ENCODE data around the gene KCNK16. TPM values are rescaled to one million over a fixed set of nuclear protein-coding genes. Genes with fewer than 3 reads are reported as not detected.

KCNK16 gene
- total and polyA plus RNA-seq, 4 experiments from 2014 or later = not detected

GRCh38 chr6:39348740-39349139 lies 26.2 kb upstream of the KCNK16 start:
- Mint-ChIP-seq H3K27ac (no peak overlapping the region), H3K36me3 (no peaks in the 10 kb centered on the region), H3K27me3 (peaks cover 3 to 6% of the 10 kb centered on the region in 2 donors), H3K4me1 (peaks cover 0 to 4% (median 0%) of the 10 kb centered on the region in 4 donors), H3K9me3 (no peaks in the 10 kb centered on the region), H3K4me3 (no peak overlapping the region)
- Histone ChIP-seq H3K9me3 (ENCODE audit: control insufficient read depth in 1 of 2, low read length in 2 of 2) (no peaks in the 10 kb centered on the region), H3K27ac (ENCODE audit: low read depth, low read length) (no peak overlapping the region), H3K4me1 (ENCODE audit: insufficient read depth, low read length) (no peaks in the 10 kb centered on the region), H3K36me3 (ENCODE audit: insufficient read depth, low read length) (no peaks in the 10 kb centered on the region), H3K4me3 (ENCODE audit: low read length in 2 of 2) (no peak overlapping the region), H3K27me3 (ENCODE audit: insufficient read depth, low read length) (no peaks in the 10 kb centered on the region)
- POLR2A ChIA-PET (ENCODE audit: partially characterized antibody) = no interaction called here
- no peak for DNase-seq
- intact Hi-C loops (cut with micrococcal nuclease) = loop anchor here (2.0 to 5.0 kb wide), 4 partner anchors 959 to 1970 kb away; no protein-coding TSS in a partner anchor
- CTCF ChIA-PET (ENCODE audit: partially characterized antibody) = interaction anchor here (0.7 to 2.1 kb wide), 5 partner anchors 9 to 1776 kb away, joined by 3 to 8 read pairs (median 4); no protein-coding TSS in a partner anchor

GRCh38 chr6:39347906-39348585 lies 25.5 kb upstream of the KCNK16 start:
- H3K9me3 ChIP-seq (ENCODE audit: control insufficient read depth in 1 of 2, low read length in 2 of 2) = no peaks in the 10 kb centered on the region
- no peaks in the 10 kb centered on the region for H3K27me3 ChIP-seq (ENCODE audit: insufficient read depth, low read length)
- POLR2A ChIA-PET (ENCODE audit: partially characterized antibody) = no interaction called here
- Mint-ChIP-seq H3K27ac (no peak overlapping the region), H3K4me3 (no peak overlapping the region), H3K4me1 (peaks cover 0 to 4% (median 0%) of the 10 kb centered on the region in 4 donors), H3K9me3 (no peaks in the 10 kb centered on the region), H3K36me3 (no peaks in the 10 kb centered on the region), H3K27me3 (peaks cover 3 to 6% of the 10 kb centered on the region in 2 donors)
- no peaks in the 10 kb centered on the region for H3K36me3 ChIP-seq (ENCODE audit: insufficient read depth, low read length)
- intact Hi-C loops (cut with micrococcal nuclease) = loop anchor here (2.0 to 5.0 kb wide), 5 partner anchors 959 to 1971 kb away; no protein-coding TSS in a partner anchor
- H3K27ac ChIP-seq (ENCODE audit: low read depth, low read length) = no peak overlapping the region
- H3K4me3 ChIP-seq (ENCODE audit: low read length in 2 of 2) = no peak overlapping the region
- DNase-seq = peak in 3 of 5 donors; percentile 26 to 33 (median 32)
- CTCF ChIA-PET (ENCODE audit: partially characterized antibody) = interaction anchor here (1.0 to 2.1 kb wide), 5 partner anchors 10 to 158 kb away, joined by 3 to 8 read pairs (median 4); no protein-coding TSS in a partner anchor
- H3K4me1 ChIP-seq (ENCODE audit: insufficient read depth, low read length) = no peaks in the 10 kb centered on the region

- CTCF ChIA-PET (ENCODE audit: partially characterized antibody) = interaction anchor here (0.9 to 2.1 kb wide), 7 partner anchors 9 to 157 kb away, joined by 3 to 12 read pairs (median 6); no protein-coding TSS in a partner anchor
- no peaks in the 10 kb centered on the region for H3K27me3 ChIP-seq (ENCODE audit: insufficient read depth, low read length)
- POLR2A ChIA-PET (ENCODE audit: partially characterized antibody) = no interaction called here
- H3K27ac ChIP-seq (ENCODE audit: low read depth, low read length) = no peak overlapping the region
- Mint-ChIP-seq H3K27me3 (peaks cover 3 to 6% of the 10 kb centered on the region in 2 donors), H3K36me3 (no peaks in the 10 kb centered on the region), H3K4me1 (peaks cover 0 to 4% (median 0%) of the 10 kb centered on the region in 4 donors), H3K4me3 (no peak overlapping the region), H3K9me3 (no peaks in the 10 kb centered on the region), H3K27ac (no peak overlapping the region)
- no peaks in the 10 kb centered on the region for H3K9me3 ChIP-seq (ENCODE audit: control insufficient read depth in 1 of 2, low read length in 2 of 2)
- H3K4me3 ChIP-seq (ENCODE audit: low read length in 2 of 2) = no peak overlapping the region
- H3K4me1 ChIP-seq (ENCODE audit: insufficient read depth, low read length) = no peaks in the 10 kb centered on the region
- DNase-seq = no peak
- intact Hi-C loops (cut with micrococcal nuclease) = loop anchor here (2.0 to 5.0 kb wide), 4 partner anchors 960 to 1835 kb away; no protein-coding TSS in a partner anchor
- no peaks in the 10 kb centered on the region for H3K36me3 ChIP-seq (ENCODE audit: insufficient read depth, low read length)
These were observed 24.7 kb upstream of the KCNK16 start for GRCh38 chr6:39347206-39347605.

- no peak overlapping the region for H3K4me3 Mint-ChIP-seq
- DNase-seq = no peak
- intact Hi-C loops (cut with micrococcal nuclease) = loop anchor here (5.0 kb wide), 3 partner anchors 962 to 1837 kb away; no protein-coding TSS in a partner anchor
- no peaks in the 10 kb centered on the region for H3K36me3 Mint-ChIP-seq
- H3K4me3 ChIP-seq (ENCODE audit: low read length in 2 of 2) = no peak overlapping the region
- H3K9me3 ChIP-seq (ENCODE audit: control insufficient read depth in 1 of 2, low read length in 2 of 2) = no peaks in the 10 kb centered on the region
- H3K4me1 Mint-ChIP-seq = peaks cover 0 to 4% (median 0%) of the 10 kb centered on the region in 4 donors
- H3K4me1 ChIP-seq (ENCODE audit: insufficient read depth, low read length) = no peaks in the 10 kb centered on the region
- H3K9me3 Mint-ChIP-seq = no peaks in the 10 kb centered on the region
- POLR2A ChIA-PET (ENCODE audit: partially characterized antibody) = no interaction called here
- no peak overlapping the region for H3K27ac Mint-ChIP-seq
- CTCF ChIA-PET (ENCODE audit: partially characterized antibody) = no interaction called here
- no peak overlapping the region for H3K27ac ChIP-seq (ENCODE audit: low read depth, low read length)
- no peaks in the 10 kb centered on the region for H3K27me3 ChIP-seq (ENCODE audit: insufficient read depth, low read length)
- peaks cover 3 to 6% of the 10 kb centered on the region in 2 donors for H3K27me3 Mint-ChIP-seq
- no peaks in the 10 kb centered on the region for H3K36me3 ChIP-seq (ENCODE audit: insufficient read depth, low read length)
These were observed 22.3 kb upstream of the KCNK16 start for GRCh38 chr6:39344821-39345280.

GRCh38 chr6:39343396-39343870 lies 20.9 kb upstream of the KCNK16 start:
- no peak for DNase-seq
- intact Hi-C loops (cut with micrococcal nuclease) = no loop called here
- Histone ChIP-seq H3K4me1 (ENCODE audit: insufficient read depth, low read length) (no peaks in the 10 kb centered on the region), H3K9me3 (ENCODE audit: control insufficient read depth in 1 of 2, low read length in 2 of 2) (no peaks in the 10 kb centered on the region), H3K27me3 (ENCODE audit: insufficient read depth, low read length) (no peaks in the 10 kb centered on the region), H3K4me3 (ENCODE audit: low read length in 2 of 2) (no peak overlapping the region), H3K27ac (ENCODE audit: low read depth, low read length) (no peak overlapping the region), H3K36me3 (ENCODE audit: insufficient read depth, low read length) (no peaks in the 10 kb centered on the region)
- Mint-ChIP-seq H3K36me3 (no peaks in the 10 kb centered on the region), H3K27ac (peak overlapping the region in 1 of 7 donors; percentile 35), H3K4me1 (peaks cover 0 to 4% (median 0%) of the 10 kb centered on the region in 4 donors), H3K4me3 (no peak overlapping the region), H3K9me3 (no peaks in the 10 kb centered on the region), H3K27me3 (peaks cover 7 to 12% of the 10 kb centered on the region in 2 donors)
- CTCF ChIA-PET (ENCODE audit: partially characterized antibody) = interaction anchor here (1.3 kb wide), 1 partner anchor 8 kb away, joined by 4 read pairs; no protein-coding TSS in a partner anchor
- POLR2A ChIA-PET (ENCODE audit: partially characterized antibody) = no interaction called here

GRCh38 chr6:39342692-39343395 lies 20.3 kb upstream of the KCNK16 start:
- no peak for DNase-seq
- Mint-ChIP-seq H3K4me1 (peaks cover 0 to under 1% (median 0%) of the 10 kb centered on the region in 4 donors), H3K9me3 (no peaks in the 10 kb centered on the region), H3K36me3 (no peaks in the 10 kb centered on the region), H3K4me3 (no peak overlapping the region), H3K27me3 (peaks cover 9 to 14% of the 10 kb centered on the region in 2 donors), H3K27ac (peak overlapping the region in 1 of 7 donors; percentile 35)
- ChIA-PET POLR2A (ENCODE audit: partially characterized antibody) (no interaction called here), CTCF (ENCODE audit: partially characterized antibody) (interaction anchor here (1.1 to 1.3 kb wide), 2 partner anchors 8 kb away, joined by 4 read pairs; no protein-coding TSS in a partner anchor)
- Histone ChIP-seq H3K27me3 (ENCODE audit: insufficient read depth, low read length) (no peaks in the 10 kb centered on the region), H3K4me3 (ENCODE audit: low read length in 2 of 2) (no peak overlapping the region), H3K27ac (ENCODE audit: low read depth, low read length) (no peak overlapping the region), H3K4me1 (ENCODE audit: insufficient read depth, low read length) (no peaks in the 10 kb centered on the region), H3K36me3 (ENCODE audit: insufficient read depth, low read length) (no peaks in the 10 kb centered on the region), H3K9me3 (ENCODE audit: control insufficient read depth in 1 of 2, low read length in 2 of 2) (no peaks in the 10 kb centered on the region)
- intact Hi-C loops (cut with micrococcal nuclease) = no loop called here

- no peak overlapping the region for H3K27ac Mint-ChIP-seq
- peaks cover 7 to 13% of the 10 kb centered on the region in 2 donors for H3K27me3 Mint-ChIP-seq
- intact Hi-C loops (cut with micrococcal nuclease) = no loop called here
- H3K27me3 ChIP-seq (ENCODE audit: insufficient read depth, low read length) = no peaks in the 10 kb centered on the region
- no peaks in the 10 kb centered on the region for H3K9me3 Mint-ChIP-seq
- no peaks in the 10 kb centered on the region for H3K9me3 ChIP-seq (ENCODE audit: control insufficient read depth in 1 of 2, low read length in 2 of 2)
- H3K4me1 ChIP-seq (ENCODE audit: insufficient read depth, low read length) = no peaks in the 10 kb centered on the region
- H3K36me3 Mint-ChIP-seq = no peaks in the 10 kb centered on the region
- no peak overlapping the region for H3K4me3 ChIP-seq (ENCODE audit: low read length in 2 of 2)
- POLR2A ChIA-PET (ENCODE audit: partially characterized antibody) = no interaction called here
- CTCF ChIA-PET (ENCODE audit: partially characterized antibody) = interaction anchor here (1.1 kb wide), 1 partner anchor 8 kb away, joined by 4 read pairs; no protein-coding TSS in a partner anchor
- H3K27ac ChIP-seq (ENCODE audit: low read depth, low read length) = no peak overlapping the region
- H3K36me3 ChIP-seq (ENCODE audit: insufficient read depth, low read length) = no peaks in the 10 kb centered on the region
- H3K4me1 Mint-ChIP-seq = peaks cover 0 to under 1% (median 0%) of the 10 kb centered on the region in 4 donors
- H3K4me3 Mint-ChIP-seq = no peak overlapping the region
- DNase-seq = no peak
These were observed 19.4 kb upstream of the KCNK16 start for GRCh38 chr6:39341937-39342336.

Measured in CD4-positive, alpha-beta memory T cell (primary cell).